Lower leg skin (tissue), 3 donors: ENCODE data around the gene SYT17.

ENCODE experiments used
- CTCF ChIP-seq, 3 donors: fragments of 450-650 bp; IDR thresholded peaks; one replicate each; pipeline ENCODE4 v1.5.1; 2016; ENCODE audit warnings: antibody characterized with exemption in 3 of 3, mild to moderate bottlenecking in 3 of 3, moderate library complexity in 2 of 3
- POLR2A ChIP-seq, 2 donors: fragments of 450-650 bp; IDR thresholded peaks; one replicate each; pipeline ENCODE4 v1.6.1; 2016 to 2017; ENCODE audit warnings: antibody characterized with exemption in 2 of 2, mild to moderate bottlenecking in 1 of 2, moderate library complexity in 1 of 2

- no peak for TF ChIP-seq CTCF (IDR thresholded peaks at IDR 0.05)
- no peak for TF ChIP-seq POLR2A (IDR thresholded peaks at IDR 0.05)
These were observed 19.9 kb upstream of the SYT17 start for GRCh38 chr16:19148189-19148588.
